ENCODE measurements around the gene SLC2A4RG. TPM values are rescaled to one million over a fixed set of nuclear protein-coding genes. Genes with fewer than 3 reads are reported as not detected.

SLC2A4RG gene
- total RNA-seq, 1 experiment from 2014 or later: 121 TPM

GRCh38 chr20:63746751-63747315 lies 7.3 kb downstream of the SLC2A4RG start (continued):
- TF ChIP-seq ATF3 (IDR thresholded peaks at IDR 0.05) (no peak), FOSL1 (IDR thresholded peaks at IDR 0.05; ENCODE audit: low read depth) (no peak), SRF (IDR thresholded peaks at IDR 0.05; ENCODE audit: low read depth) (no peak), CBX3 (IDR thresholded peaks at IDR 0.05; ENCODE audit: low read depth) (no peak), JUND (IDR thresholded peaks at IDR 0.05) (no peak), ZFX (IDR thresholded peaks at IDR 0.05) (no peak)

GRCh38 chr20:63747622-63748069 lies 8.1 kb downstream of the SLC2A4RG start:
- no peak for ATAC-seq
- ChIA-PET RAD21 (ENCODE audit: low non-redundant PET in 1 of 2, low total read pairs in 2 of 2, uncharacterized antibody in 2 of 2, unreplicated experiment in 2 of 2) (no interaction called here), POLR2A (no interaction called here), CTCF (no interaction called here)
- TF ChIP-seq MAX (IDR thresholded peaks at IDR 0.05) (no peak), REST (IDR thresholded peaks at IDR 0.05; ENCODE audit: low read depth) (no peak), ZNF274 (IDR thresholded peaks at IDR 0.05; ENCODE audit: low read depth, low read length) (no peak), EGR1 (IDR thresholded peaks at IDR 0.05; ENCODE audit: low read depth) (no peak), CTCF (IDR thresholded peaks at IDR 0.05 in 2 of 3, conservative IDR thresholded peaks at IDR 0.05 in 1 of 3; ENCODE audit: borderline replicate concordance in 1 of 3, insufficient read depth in 1 of 3, low read depth in 2 of 3, low read length in 2 of 3) (no peak), RAD21 (IDR thresholded peaks at IDR 0.05; ENCODE audit: low read depth) (no peak), ZBTB33 (IDR thresholded peaks at IDR 0.05; ENCODE audit: extremely low read depth, insufficient replicate concordance, low read length) (no peak), YY1 (IDR thresholded peaks at IDR 0.05; ENCODE audit: extremely low read depth, insufficient replicate concordance, low read depth, low read length) (no peak), SRF (IDR thresholded peaks at IDR 0.05; ENCODE audit: low read depth) (no peak), POLR2AphosphoS5 (IDR thresholded peaks at IDR 0.05; ENCODE audit: low read depth, low read length) (no peak), POLR2A (IDR thresholded peaks at IDR 0.05; ENCODE audit: borderline replicate concordance, extremely low read depth, insufficient read depth, insufficient read length) (no peak), FOSL1 (IDR thresholded peaks at IDR 0.05; ENCODE audit: low read depth) (no peak), TCF7L2 (IDR thresholded peaks at IDR 0.05; ENCODE audit: borderline replicate concordance, extremely low read depth, insufficient read depth, insufficient read length) (no peak), CEBPB (IDR thresholded peaks at IDR 0.05; ENCODE audit: low read depth) (no peak)
- DNase-seq (ENCODE audit: low read depth, low spot score): no peak
- no peak overlapping the region; the same call in 1 of the 2 replicates for H3K27ac ChIP-seq (ENCODE audit: low read depth, low read length)
- no peaks in the 10 kb centered on the region for H3K9me3 ChIP-seq (ENCODE audit: control insufficient read depth in 1 of 2, insufficient read depth in 1 of 2, low read depth in 1 of 2, low read length in 2 of 2)
- no peaks in the 10 kb centered on the region for H4K20me1 ChIP-seq (ENCODE audit: insufficient read depth)
- intact Hi-C loops (cut with micrococcal nuclease): no loop called here
- no peaks in the 10 kb centered on the region for H3K27me3 ChIP-seq (ENCODE audit: insufficient read depth, low read length)
- no peaks in the 10 kb centered on the region; the same call in 1 of the 2 replicates for H3K79me2 ChIP-seq (ENCODE audit: insufficient read depth, low read length)
- no TSS peak for BruUV-seq (replicated peaks)
- H2AFZ ChIP-seq (ENCODE audit: low read depth, low read length, poor library complexity, severe bottlenecking): no peak overlapping the region
- no peaks in the 10 kb centered on the region for H3K4me1 ChIP-seq (ENCODE audit: control insufficient read depth in 1 of 2, insufficient read depth in 2 of 2, low read length in 2 of 2)
- H3K4me2 ChIP-seq (ENCODE audit: low read length): no peak overlapping the region
- H3K4me3 ChIP-seq (replicated peaks in 1 of 2; ENCODE audit: low read depth in 1 of 2, low read length in 2 of 2): no peak overlapping the region
- H3K9ac ChIP-seq (ENCODE audit: low read length): no peak overlapping the region
- H3K36me3 ChIP-seq (ENCODE audit: control insufficient read depth in 1 of 2, insufficient read depth in 2 of 2, low read length in 2 of 2): peaks cover 0 to 10% of the 10 kb centered on the region in 2 experiments; a peak in 2 of 4 replicates
- no peaks in the 10 kb centered on the region for H3K9me2 ChIP-seq (ENCODE audit: insufficient read depth)

Measured in HCT116 (cell line).